Esophagus mucosa (tissue), 1 donor: ENCODE results near the gene CKAP2. TPM values are rescaled to one million over a fixed set of nuclear protein-coding genes. Genes with fewer than 3 reads are reported as not detected.
"Not testable (repeated sequence)": the region's sequence is repeated elsewhere in the genome, so short reads cannot be mapped to it uniquely, and the experiment has no call there.

ENCODE experiments used
- ATAC-seq: fragments of 200-7000 bp; cut with Tn5 transposase; one replicate; pipeline ENCODE4 v1.9.1; 2020
- total RNA-seq: library from RNA; stranded (reverse); gene quantifications from one replicate; pipeline ENCODE4 v1.2.4, GENCODE V29; 2023
- donor health status: DM: yes; HTN: yes; CAD: no.

The CKAP2 gene
- 25.7 TPM for total RNA-seq

DNA sequence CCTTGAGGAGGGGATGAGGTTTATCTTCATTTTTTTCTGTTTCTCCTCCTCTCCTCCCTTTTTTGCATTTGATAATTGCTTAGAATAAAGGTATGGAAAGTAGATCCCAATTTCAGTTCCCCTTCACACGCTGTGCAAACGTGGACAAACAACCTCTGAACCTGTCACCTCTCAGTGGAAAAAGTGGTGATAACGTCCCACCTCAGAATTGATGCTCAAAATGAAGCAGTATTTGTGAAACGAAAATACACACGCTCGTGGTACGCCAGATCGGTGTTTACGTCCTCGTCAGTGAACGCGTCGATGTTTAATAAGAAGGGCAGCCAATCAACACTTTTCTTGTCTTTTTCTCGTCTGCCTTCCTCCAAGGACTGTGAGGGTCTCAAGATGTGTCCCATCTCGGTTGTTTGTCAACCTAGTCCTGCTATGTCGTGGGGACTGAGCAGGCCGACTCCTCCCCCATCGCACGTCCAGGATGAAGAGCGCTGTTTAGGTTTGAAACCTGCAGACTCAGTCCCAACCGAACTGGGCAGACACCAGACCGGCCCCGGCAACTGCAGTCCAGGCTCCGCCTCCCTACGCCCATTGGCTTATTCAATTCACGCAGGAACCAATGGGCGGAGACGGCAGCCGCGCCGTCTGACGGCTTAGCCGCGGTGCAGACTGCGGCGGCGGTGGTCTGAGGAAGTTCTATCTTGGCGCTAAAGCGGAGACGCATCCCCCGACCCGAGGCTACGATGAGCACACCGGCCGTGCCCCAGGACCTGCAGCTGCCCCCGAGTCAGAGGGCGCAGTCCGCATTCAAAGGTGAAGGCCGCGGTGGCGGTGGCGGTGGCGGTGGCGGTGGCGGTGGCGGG is at the start of gene CKAP2:
Gene CKAP2 (plus strand): TSS at position 659 of the 857 bp plus-strand sequence. CDS start 79 bp downstream, at position 738.
- peak; percentile 90 for ATAC-seq

- ATAC-seq, result peak; percentile 83
Measured at GRCh38 chr13:52405767-52406494, 49.3 kb upstream of the CKAP2 start, which contains the start of gene THSD1. TSS of gene THSD1 (minus strand) at chr13:52406172. CDS start at chr13:52402600, 3,572 bp downstream.

DNA sequence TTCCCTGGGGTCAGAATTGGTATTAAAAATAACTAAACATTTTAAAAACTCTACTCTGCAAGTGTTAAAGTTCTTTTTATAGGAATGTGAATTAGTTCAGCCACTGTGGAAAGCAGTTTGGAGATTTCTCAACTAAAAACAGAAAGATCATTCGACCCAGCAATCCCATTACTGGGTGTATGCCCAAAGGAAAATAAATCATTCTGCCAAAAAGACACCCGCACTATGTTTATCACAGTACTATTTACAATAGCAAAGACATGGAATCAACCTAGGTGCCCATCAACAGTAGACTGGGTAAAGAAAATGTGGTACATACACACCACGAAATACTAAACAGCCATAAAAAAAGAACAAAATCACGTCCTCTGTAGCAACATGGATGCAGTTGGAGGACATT is 48.6 kb upstream of the CKAP2 start:
- ATAC-seq, result no peak

GRCh38 chr13:52407436-52407835 is 47.8 kb upstream of the CKAP2 start:
- not testable (repeated sequence) for ATAC-seq

- not testable (repeated sequence) for ATAC-seq
Measured at GRCh38 chr13:52408071-52408658, 47.1 kb upstream of the CKAP2 start.

DNA sequence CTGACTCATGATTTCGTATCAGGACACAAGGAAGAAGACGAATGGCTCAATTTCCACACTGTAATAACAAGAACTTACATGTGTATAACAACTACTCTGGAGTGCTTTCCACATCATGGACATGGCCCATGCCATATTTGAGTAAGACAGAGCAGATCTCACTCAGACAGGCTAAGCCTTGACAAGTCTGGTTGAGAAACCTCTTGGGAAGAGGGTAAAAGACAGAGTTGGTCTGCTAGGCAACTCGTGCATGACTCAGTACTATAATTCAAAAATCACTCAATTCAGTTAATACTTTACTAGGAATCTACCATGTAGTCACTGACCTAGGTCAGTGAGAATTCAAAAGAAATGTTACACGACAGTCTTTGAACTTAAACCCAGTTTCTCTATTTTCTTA is 43.6 kb upstream of the CKAP2 start:
- ATAC-seq, result peak; percentile 98

DNA sequence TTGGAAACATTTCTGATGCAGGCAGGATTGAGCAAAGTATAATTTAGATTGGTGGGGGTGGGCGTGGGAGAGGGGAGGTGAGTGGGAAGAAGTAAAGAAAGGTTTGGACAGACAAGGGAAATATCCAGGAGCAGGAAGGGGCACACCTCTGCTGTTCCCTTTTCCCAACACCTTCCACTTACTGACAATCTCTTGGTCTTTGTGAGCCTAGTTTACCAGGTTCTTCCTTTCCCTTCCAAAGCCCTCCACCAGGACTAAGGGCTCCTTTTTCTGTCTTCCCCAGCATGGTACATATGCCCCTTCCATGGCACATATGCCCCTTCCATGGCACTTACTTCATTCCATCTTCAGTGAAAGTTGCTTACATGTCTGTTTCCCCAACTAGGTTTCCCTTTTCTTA is 43.1 kb upstream of the CKAP2 start:
- ATAC-seq, result no peak

DNA sequence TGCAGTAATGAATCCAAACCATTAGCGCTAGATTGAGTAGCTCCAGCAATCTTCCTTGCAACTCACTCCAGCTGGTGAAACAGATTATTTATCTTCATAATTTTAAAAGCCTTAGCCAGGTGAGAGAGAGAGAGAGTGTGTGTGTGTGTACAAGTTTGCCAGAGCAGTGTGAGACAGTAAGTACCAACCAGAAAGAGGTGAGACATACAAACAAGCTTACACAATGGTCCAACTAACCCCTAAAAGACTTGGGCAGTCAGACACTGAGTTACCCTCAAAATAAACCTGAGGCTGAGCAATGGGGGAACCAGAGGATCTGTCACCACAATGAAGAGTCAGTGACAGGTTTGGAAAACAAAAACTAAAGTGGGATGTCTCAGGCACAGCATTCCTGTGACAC is 41.2 kb upstream of the CKAP2 start:
- ATAC-seq, result no peak

DNA sequence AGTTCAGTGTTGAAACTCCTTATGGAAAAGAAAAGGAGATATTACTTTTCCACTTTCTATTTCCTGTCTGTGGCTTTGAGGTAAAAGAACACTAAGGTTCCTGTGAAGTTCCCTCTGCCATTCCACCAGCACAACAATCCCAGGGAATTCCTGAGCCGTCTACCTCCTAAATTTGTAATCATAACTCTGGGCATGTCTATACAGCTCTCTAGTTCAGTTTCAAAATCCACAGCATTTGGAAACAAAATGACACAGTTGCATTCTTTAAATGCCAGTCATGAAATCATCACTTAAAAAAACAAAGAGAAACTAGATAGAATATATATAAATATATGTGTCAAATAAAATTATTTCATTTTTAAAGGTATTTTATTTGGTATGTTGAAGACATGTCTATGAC is 40.3 kb upstream of the CKAP2 start:
- peak; percentile 49 for ATAC-seq

DNA sequence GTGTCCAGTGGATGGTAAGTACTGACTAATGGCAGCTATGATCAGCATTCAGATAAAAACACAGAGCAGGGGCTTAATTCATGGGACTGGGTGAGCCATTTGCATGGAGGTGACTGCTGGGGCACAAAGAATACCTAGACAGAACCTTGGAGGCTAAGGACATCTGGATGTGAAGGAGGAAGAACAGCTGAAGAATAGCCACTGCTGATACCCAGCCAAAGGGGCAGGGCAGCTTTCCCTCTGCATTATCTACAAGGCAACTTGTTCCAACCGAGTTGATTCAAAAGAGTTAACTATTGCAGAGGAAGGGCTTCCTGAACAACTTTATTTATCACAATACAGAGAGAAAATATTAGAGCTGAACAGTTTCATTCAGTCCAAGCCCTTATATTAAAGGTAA is 36.2 kb upstream of the CKAP2 start:
- no peak for ATAC-seq

- ATAC-seq, result no peak
Measured at GRCh38 chr13:52421216-52421615, 34.1 kb upstream of the CKAP2 start.

DNA sequence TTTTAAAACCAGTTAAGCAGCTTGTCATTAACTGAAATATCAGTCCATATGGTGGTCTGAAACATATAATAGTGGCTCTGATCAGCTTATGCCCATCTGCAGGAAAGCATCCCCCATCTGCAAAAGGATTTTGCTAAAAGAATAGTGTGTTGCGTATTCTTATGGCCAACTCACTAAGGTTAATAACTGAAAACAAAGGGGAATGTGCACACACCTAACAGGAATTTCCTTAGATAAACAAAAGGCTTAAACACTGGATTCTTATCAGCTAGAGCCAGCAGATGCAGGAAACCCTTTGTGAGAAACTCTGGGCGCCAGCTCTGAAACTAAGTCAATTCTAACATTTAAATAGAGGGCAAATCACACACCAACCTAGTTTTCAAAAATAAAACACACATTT is 27.0 kb upstream of the CKAP2 start:
- ATAC-seq, result peak; percentile 37

DNA sequence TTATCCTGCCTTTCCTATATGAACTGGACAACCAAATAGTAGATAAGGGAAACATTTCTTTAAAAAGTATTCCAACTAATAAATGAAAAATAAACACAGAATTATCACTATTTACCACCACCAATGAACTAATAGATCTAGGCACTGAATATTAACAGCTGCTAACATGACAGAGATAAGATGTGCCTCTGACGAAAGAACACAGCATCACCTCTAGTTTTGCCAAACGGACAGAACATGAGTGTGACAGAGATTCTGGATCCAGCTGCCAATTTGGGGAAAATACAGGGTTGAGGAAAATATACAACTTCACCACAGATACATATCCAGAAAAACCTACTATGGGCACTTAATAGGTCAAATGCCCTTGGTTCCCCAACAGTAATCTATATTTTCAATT is 22.8 kb upstream of the CKAP2 start:
- no peak for ATAC-seq

GRCh38 chr13:52446265-52446664 is 9.0 kb upstream of the CKAP2 start:
- peak; percentile 34 for ATAC-seq

GRCh38 chr13:52447354-52447753 is 7.9 kb upstream of the CKAP2 start:
- ATAC-seq, result peak; percentile 52

- ATAC-seq, result no peak
Measured at GRCh38 chr13:52447815-52448552, 7.3 kb upstream of the CKAP2 start.

DNA sequence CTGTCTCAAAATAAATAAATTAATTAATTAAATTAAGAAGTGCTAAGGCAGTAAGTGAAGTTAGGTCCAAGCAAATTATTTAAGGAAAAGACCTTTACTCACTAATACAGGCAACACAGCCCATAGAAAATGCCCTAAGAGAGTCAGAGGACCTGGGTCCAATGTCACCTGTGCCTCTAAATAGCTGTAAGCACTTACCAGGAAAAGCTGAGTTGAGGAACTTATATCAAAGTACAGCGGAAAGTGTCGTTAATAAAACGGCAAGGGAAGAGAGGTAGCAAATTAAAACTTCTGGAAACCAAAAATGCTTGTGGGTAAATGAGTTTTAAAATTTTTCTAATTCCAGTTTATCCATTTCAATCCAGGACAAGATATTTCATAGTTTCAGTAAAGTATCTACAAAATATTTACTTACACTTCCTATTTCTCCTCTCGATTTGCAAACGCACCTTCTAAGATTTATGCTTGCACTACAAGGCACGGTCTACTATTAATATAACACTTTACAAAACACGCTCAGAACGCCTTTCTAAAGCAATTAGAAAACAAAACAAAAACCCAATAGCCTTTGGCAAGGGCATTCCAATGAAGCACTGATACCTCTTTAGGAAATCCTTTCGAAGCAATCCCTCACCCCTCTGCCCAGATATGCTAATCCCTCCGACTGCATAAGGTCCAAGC is 5.8 kb upstream of the CKAP2 start:
- ATAC-seq, result no peak

DNA sequence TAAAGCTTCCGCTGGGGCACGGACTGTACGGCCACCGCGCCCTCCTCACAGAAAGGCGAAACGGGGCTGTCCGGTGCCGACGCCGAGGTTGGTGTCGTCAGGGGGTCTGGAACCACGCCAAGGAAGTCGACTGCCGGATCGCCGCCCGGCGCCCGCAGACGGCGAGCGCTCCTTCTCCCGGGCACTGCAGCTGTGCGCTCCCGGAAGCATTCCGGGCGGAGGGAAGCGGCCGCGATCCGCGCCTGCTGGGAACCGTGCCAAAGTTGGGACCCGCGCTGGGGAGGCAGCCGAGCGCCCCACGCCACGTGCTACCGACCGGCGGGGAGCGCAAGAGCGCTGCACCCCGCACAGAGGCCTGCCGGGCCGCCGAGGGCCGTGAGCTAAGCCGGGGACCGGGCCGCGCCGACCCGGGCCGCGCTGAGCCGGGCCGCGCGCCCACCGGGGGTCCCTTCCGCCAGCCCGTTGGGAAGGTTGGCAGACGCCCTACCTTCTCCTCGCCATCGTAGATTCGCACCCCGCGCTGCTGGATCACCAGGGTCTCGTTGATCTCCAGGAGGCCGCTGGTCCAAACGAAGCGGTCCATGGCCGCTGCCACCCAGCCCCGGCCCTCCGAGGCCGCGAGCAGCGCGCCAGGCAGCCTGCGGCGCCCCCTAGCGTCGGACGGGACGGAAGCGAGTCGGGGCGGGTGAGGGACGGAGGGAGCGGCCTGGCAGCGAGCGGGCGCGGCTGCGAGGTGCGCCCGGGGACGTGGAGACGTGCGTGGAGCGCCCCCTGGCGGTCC is 5.1 kb upstream of the CKAP2 start, which contains the start of gene VPS36:
Gene VPS36 (minus strand): TSS at position 623 of the 781 bp plus-strand sequence. CDS start 40 bp downstream, at position 583.
- peak; percentile 87 for ATAC-seq

DNA sequence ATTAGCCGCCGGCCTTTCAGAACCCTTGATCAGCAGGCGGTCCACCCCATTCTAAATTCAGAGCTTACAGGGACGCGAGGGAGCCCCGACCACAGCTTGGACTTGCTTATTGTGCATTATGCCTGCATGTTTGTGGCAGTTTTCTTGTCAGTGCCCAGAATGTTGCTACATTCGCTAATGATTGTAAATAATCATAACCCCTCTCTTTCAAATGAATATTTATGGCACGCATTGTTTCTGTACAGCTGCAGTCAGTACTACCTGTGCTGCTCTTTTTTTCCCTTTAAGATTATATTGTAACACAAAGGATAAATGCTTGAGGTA is 4.5 kb upstream of the CKAP2 start:
- ATAC-seq, result no peak

DNA sequence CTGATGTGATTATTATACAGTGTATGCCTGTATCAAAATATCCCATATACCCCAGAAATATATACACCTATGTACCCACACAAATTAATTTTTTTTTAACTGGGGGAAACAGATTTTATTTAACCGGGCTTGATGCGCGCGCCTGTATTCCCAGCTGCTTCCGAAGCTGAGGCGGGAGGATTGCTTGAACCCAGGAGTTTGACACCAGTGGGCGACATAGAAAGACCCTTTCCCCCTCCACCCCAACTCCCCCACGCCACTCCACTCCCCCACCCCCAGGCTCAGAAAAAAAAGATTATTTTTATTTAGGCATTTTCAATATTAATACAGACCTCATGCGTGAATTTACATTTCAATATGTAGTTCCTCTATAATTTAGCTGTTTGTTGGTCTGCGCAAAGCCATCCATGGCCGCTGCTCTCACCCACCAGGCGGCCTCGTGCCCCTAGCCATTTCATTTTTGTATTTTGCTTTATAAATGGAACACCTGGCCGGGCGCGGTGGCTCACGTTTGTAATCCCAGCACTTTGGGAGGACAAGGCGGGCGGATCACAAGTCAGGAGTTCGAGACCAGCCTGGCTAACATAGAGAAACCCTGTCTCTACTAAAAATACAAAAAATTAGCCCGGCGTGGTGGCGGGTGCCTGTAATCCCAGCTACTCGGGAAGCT is 4.0 kb upstream of the CKAP2 start:
- ATAC-seq, result no peak

DNA sequence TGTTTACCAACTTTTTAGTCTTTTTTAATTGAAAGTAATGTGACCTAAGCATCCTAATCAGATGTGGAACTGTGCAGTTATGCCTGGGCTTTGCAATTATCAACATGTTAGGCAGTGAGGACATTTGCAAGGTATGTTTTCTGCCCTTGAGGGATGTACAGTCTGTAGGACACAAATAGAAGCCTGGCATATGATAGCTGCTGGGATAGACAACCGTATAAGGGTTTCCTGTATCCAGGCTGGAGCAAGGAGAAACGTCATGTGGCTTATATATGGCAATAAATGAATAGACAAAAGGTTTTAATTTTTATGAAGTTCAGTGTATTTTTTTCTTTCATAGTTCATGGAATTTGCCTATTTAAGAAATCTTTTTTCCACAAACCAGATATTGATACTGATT is 2.8 kb upstream of the CKAP2 start:
- ATAC-seq, result no peak
